Mesendoderm (in vitro differentiated cells): ENCODE data around the gene AP5Z1.

Source experiments
- DNase-seq: peaks from one replicate; pipeline ENCODE4 v3.0.0; 2013
- H2AK5ac ChIP-seq: 2 replicates; pipeline ENCODE4 v1.6.1; 2013; ENCODE audit warnings: low read length, inconsistent platforms
- H2BK120ac ChIP-seq: 2 replicates; pipeline ENCODE4 v1.6.1; 2013; ENCODE audit warnings: low read depth, mild to moderate bottlenecking, low read length, moderate library complexity, mixed read lengths
- H2BK15ac ChIP-seq: replicated peaks from 2 replicates; pipeline ENCODE4 v1.6.1; 2013; ENCODE audit warnings: low read depth, mild to moderate bottlenecking, moderate library complexity
- H2BK5ac ChIP-seq: 2 replicates; pipeline ENCODE4 v1.6.1; 2013; ENCODE audit warnings: low read length, inconsistent platforms
- H3K18ac ChIP-seq: 2 replicates; pipeline ENCODE4 v1.6.1; 2013; ENCODE audit warnings: mild to moderate bottlenecking, low read length, mixed read lengths
- H3K23ac ChIP-seq: one replicate; pipeline ENCODE4 v1.6.1; 2013; ENCODE audit warnings: low read length
- H3K27ac ChIP-seq: 2 replicates; pipeline ENCODE4 v1.5.1; 2013; ENCODE audit warnings: low read depth, mild to moderate bottlenecking, inconsistent platforms, low read length, moderate library complexity
- H3K27me3 ChIP-seq: 2 replicates; pipeline ENCODE4 v1.6.1; 2013; ENCODE audit warnings: low read length, control low read depth, mild to moderate bottlenecking, inconsistent platforms; ENCODE audit not compliant: insufficient read depth, poor library complexity
- H3K36me3 ChIP-seq: 2 replicates; pipeline ENCODE4 v1.6.1; 2013; ENCODE audit warnings: low read length, inconsistent platforms; ENCODE audit not compliant: control insufficient read depth, insufficient read depth
- H3K4ac ChIP-seq: one replicate; pipeline ENCODE4 v1.6.1; 2013; ENCODE audit warnings: low read depth, mild to moderate bottlenecking, low read length, moderate library complexity
- H3K4me1 ChIP-seq: 2 replicates; pipeline ENCODE4 v1.6.1; 2013; ENCODE audit warnings: low read depth, low read length, inconsistent platforms; ENCODE audit not compliant: control insufficient read depth
- H3K4me2 ChIP-seq: 2 replicates; pipeline ENCODE4 v1.6.1; 2013; ENCODE audit warnings: low read length
- H3K4me3 ChIP-seq: 2 replicates; pipeline ENCODE4 v1.5.1; 2013; ENCODE audit warnings: mild to moderate bottlenecking, low read length
- H3K56ac ChIP-seq: one replicate; pipeline ENCODE4 v1.6.1; 2013; ENCODE audit warnings: low read length
- H3K79me1 ChIP-seq: 2 replicates; pipeline ENCODE4 v1.6.1; 2013; ENCODE audit warnings: low read length, inconsistent platforms
- H3K79me2 ChIP-seq: 2 replicates; pipeline ENCODE4 v1.6.1; 2013; ENCODE audit warnings: mild to moderate bottlenecking, low read length; ENCODE audit not compliant: control insufficient read depth, insufficient read depth
- H3K9ac ChIP-seq: 2 replicates; pipeline ENCODE4 v1.6.1; 2013; ENCODE audit warnings: low read length, inconsistent platforms
- H4K5ac ChIP-seq: one replicate; pipeline ENCODE4 v1.6.1; 2013; ENCODE audit warnings: low read length
- H4K8ac ChIP-seq: one replicate; pipeline ENCODE4 v1.6.1; 2013; ENCODE audit warnings: low read depth, mild to moderate bottlenecking, control low read depth, low read length, moderate library complexity
- WGBS: extraction: QIAGEN DNeasy Blood & Tissue Kit; methylation state at CpG from one replicate; pipeline ENCODE4 v1.1.7; 2013; ENCODE audit warnings: low lambda C conversion rate, missing lambda C conversion rate; ENCODE audit not compliant: insufficient coverage; ENCODE audit errors: extremely low coverage; 5-methylcytosine and 5-hydroxymethylcytosine counted together

AP5Z1 gene

DNA sequence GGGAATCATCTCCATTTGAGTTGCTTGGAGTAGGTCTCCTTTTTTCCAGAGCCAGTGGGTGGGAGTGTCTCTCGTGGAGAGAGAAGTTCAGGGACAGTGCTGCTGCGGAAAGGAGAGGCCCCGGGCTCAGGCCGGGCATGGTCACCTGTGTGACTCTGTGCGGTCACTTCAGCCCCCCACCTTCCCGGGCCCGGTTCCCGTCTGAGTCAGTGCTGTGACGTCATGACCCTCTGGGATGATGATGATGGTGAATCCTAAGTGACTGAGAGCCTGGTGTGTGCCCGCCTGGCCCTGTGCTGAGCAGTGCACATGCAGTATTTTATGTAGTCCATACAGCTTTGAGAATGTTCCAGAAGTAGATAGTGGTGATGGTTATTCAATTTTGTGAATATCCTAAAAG lies 32.6 kb upstream of the AP5Z1 start:
- Histone ChIP-seq H3K36me3 (no peaks in the 10 kb centered on the region), H3K4me3 (no peak overlapping the region), H3K4me1 (peaks cover 8% of the 10 kb centered on the region), H3K79me1 (no peaks in the 10 kb centered on the region), H3K4ac (no peak overlapping the region), H3K27me3 (no peaks in the 10 kb centered on the region), H2AK5ac (no peak overlapping the region), H4K8ac (no peak overlapping the region), H3K18ac (no peak overlapping the region), H3K4me2 (no peak overlapping the region), H3K9ac (no peak overlapping the region), H2BK15ac (no peak overlapping the region), H3K23ac (no peak overlapping the region), H3K27ac (no peak overlapping the region), H3K79me2 (no peaks in the 10 kb centered on the region), H2BK120ac (no peak overlapping the region), H2BK5ac (no peak overlapping the region), H3K56ac (no peak overlapping the region), H4K5ac (no peak overlapping the region)
- DNase-seq: no peak
- WGBS: no CpG with 5 or more reads among the region's 10 CpGs

DNA sequence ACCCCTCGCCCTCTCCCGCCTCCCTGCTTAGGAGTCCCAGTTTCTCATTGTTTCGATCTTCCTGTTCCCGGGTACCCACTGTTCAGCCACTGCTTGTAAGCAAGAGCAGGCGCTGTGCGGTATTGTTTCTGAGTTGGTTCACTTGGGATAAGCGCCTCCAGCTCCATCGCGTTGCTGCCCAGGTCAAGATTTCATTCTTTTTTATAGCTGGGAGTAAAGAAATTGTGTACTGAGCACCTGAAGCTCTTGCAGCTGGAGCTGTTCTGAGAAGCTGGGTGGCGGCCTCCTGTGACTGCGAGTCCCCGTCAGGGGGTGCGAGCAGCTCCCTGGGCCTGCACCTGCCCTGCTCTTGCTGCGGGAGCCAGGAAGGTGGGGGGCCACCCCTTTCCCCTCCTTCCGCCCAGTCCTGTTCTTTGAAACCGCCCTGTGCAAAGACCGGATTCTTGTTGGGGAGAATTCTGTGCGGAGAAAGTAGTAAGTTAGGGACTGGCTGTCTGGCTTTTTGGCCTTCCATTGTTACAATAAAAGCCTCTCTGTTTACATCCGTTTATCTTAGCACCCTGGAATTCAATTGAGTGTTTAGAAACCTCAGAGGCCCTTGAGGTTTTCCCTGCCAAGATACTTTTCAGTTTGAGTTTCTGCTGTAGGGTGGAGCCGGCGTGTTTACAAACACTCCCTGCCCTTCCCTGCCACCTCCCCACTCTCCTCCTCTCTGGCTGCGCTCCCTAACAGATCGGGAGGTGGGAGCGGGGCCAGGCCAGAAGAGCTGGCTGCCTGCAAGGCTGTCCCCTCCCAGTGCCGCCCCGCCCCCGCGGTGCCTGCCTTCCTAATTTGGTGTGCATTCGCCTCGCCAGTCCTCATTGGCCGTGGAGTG lies 30.8 kb upstream of the AP5Z1 start:
- no peak overlapping the region for H3K18ac ChIP-seq
- H2BK15ac ChIP-seq: no peak overlapping the region
- H3K56ac ChIP-seq: peak overlapping the region; percentile 76
- no peak overlapping the region for H2AK5ac ChIP-seq
- H3K23ac ChIP-seq: no peak overlapping the region
- no peaks in the 10 kb centered on the region for H3K79me2 ChIP-seq
- no peak overlapping the region for H4K8ac ChIP-seq
- DNase-seq: peak; percentile 98
- H3K27me3 ChIP-seq: no peaks in the 10 kb centered on the region
- no peaks in the 10 kb centered on the region for H3K36me3 ChIP-seq
- WGBS: no CpG with 5 or more reads among the region's 31 CpGs
- no peak overlapping the region for H3K4ac ChIP-seq
- H2BK120ac ChIP-seq: no peak overlapping the region
- no peak overlapping the region for H3K4me3 ChIP-seq
- H3K4me2 ChIP-seq: peak overlapping the region; percentile 3
- H3K9ac ChIP-seq: peak overlapping the region; percentile 48
- no peak overlapping the region for H4K5ac ChIP-seq
- peaks cover 2% of the 10 kb centered on the region for H3K4me1 ChIP-seq
- no peak overlapping the region for H2BK5ac ChIP-seq
- H3K27ac ChIP-seq: peak overlapping the region; percentile 83
- no peaks in the 10 kb centered on the region for H3K79me1 ChIP-seq

DNA sequence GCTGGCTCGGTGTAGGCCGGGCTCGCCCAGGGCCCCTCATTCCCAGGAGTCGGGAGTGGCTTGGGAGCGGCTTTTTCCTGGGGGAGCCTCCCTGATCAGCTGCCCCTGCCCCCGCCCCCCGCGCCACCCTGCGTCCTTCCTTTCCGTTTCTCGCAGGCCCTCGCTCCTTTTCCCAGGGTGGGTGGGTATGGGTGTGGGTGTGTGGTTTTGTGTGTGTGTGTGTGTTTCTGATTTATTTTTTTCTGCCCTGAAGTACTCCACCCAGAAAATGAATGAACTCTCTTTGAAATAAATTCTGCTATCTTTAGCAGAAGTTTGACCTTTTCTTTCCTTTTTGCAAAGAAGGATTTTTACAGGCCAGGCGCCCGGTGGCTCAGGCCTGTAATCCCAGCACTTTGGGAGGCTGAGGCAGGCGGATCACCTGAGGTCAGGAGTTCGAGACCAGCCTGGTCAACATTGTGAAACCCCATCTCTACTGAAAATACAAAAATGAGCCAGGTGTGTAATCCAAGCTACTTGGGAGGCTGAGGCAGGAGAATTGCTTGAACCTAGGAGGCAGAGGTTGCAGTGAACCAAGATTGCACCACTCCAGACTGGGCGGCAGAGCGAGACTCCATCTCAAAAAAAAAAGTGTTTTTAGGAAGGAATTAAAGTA lies 30.0 kb upstream of the AP5Z1 start:
- Histone ChIP-seq H3K4me3 (no peak overlapping the region), H3K36me3 (no peaks in the 10 kb centered on the region), H2BK120ac (no peak overlapping the region), H4K8ac (no peak overlapping the region), H4K5ac (no peak overlapping the region), H3K27ac (peak overlapping the region; percentile 17), H3K27me3 (no peaks in the 10 kb centered on the region), H2BK5ac (no peak overlapping the region), H3K23ac (no peak overlapping the region), H2AK5ac (no peak overlapping the region), H3K79me1 (no peaks in the 10 kb centered on the region), H3K4me2 (no peak overlapping the region), H3K4ac (no peak overlapping the region), H3K79me2 (no peaks in the 10 kb centered on the region), H3K9ac (peak overlapping the region; percentile 44), H3K18ac (peak overlapping the region; percentile 82), H3K56ac (peak overlapping the region; percentile 60), H2BK15ac (no peak overlapping the region), H3K4me1 (peaks cover 2% of the 10 kb centered on the region)
- DNase-seq: no peak
- WGBS: no CpG with 5 or more reads among the region's 18 CpGs

DNA sequence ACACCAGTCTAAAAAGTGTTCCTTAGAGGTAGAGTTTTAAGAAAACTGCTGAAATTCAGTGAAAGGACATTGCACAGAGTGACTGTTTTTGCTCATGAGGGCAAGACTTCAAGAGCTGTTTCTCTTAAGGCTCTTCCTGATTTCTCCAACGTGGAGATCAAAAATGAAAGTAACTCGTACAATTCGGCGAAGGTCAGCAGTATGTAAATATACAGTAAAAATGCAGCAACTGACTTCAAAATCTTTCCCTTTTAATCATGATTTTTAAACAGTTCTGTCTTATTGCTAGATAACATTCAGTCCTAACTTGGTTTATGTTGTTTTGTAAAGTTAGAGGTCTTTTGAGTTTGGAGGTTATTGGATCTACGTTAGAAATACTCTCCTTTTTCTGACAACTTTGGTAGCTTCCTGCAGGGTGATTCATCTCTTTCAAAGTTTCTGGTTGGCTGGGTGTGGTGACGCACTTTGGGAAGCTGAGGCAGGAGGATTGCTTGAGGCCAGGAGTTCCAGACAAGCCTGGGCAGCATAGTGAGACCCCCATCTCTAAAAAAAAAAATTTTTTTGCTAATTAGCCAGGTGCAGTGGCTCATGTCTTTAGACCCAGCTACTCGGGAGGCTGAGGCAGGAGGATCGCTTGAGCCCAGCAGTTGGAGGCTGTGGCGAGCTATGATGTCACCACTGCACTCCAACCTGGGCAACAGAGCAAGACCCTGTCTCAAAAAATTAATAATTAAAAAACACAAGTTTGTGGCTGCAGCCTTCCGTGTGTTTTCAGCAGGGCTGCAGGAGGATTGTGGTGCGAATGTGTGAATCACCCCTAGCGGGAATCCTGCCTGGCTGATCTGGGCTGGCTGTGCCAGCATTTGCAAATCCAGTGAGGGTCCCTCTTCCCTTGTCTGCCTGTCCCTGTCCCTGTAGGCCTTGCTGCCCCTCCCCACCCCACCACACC lies 29.2 kb upstream of the AP5Z1 start:
- Histone ChIP-seq H3K79me2 (no peaks in the 10 kb centered on the region), H3K27ac (no peak overlapping the region), H2AK5ac (no peak overlapping the region), H3K27me3 (no peaks in the 10 kb centered on the region), H3K79me1 (no peaks in the 10 kb centered on the region), H3K4me2 (no peak overlapping the region), H3K9ac (no peak overlapping the region), H3K56ac (peak overlapping the region; percentile 60), H2BK15ac (no peak overlapping the region), H3K4ac (no peak overlapping the region), H4K8ac (no peak overlapping the region), H3K23ac (no peak overlapping the region), H4K5ac (no peak overlapping the region), H2BK5ac (no peak overlapping the region), H3K4me3 (no peak overlapping the region), H3K18ac (no peak overlapping the region), H3K36me3 (no peaks in the 10 kb centered on the region), H3K4me1 (peaks cover 2% of the 10 kb centered on the region), H2BK120ac (no peak overlapping the region)
- DNase-seq: peak; percentile 15
- no CpG with 5 or more reads among the region's 12 CpGs for WGBS

DNA sequence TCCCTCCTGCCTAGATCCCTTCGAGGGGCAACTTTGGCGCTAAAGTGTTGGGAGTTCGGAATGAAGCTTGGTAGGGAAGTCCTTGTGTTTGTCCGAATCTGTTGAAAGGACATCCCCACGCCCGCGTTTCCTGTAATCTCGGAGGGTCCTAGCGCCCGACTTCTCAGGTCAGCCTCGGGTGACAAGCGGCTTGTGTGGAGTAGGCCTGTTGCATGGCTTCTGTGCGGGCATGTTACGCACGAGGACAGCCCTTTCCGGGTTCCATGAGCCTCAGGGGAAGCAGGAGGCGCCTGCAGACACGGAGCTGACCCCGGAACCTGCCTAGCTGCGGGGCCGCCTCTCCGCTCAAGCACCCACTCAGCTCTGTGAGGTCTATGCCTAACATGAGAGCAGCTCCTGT lies 28.4 kb upstream of the AP5Z1 start:
- Histone ChIP-seq H2BK120ac (no peak overlapping the region), H4K8ac (no peak overlapping the region), H3K4ac (no peak overlapping the region), H2AK5ac (no peak overlapping the region), H3K18ac (no peak overlapping the region), H3K23ac (no peak overlapping the region), H4K5ac (no peak overlapping the region), H3K36me3 (no peaks in the 10 kb centered on the region), H3K9ac (no peak overlapping the region), H3K4me3 (no peak overlapping the region), H3K27me3 (no peaks in the 10 kb centered on the region), H3K27ac (no peak overlapping the region), H2BK5ac (no peak overlapping the region), H3K4me2 (no peak overlapping the region), H3K79me2 (no peaks in the 10 kb centered on the region), H3K4me1 (peaks cover 2% of the 10 kb centered on the region), H2BK15ac (no peak overlapping the region), H3K79me1 (no peaks in the 10 kb centered on the region), H3K56ac (no peak overlapping the region)
- no CpG with 5 or more reads among the region's 22 CpGs for WGBS
- DNase-seq: no peak
